Upper lobe of left lung (tissue), 4 donors: ENCODE measurements around the gene CCNT2.

Experiments
- CTCF ChIP-seq, 6 experiments: fragments of 450-650 bp in 4 of 6; fragments of 200-600 bp in 2 of 6; sonication (generic) in 2 of 6; IDR thresholded peaks; one replicate each; pipeline ENCODE4 v1.5.1; 2016 to 2019; ENCODE audit warnings: antibody characterized with exemption in 6 of 6
- EP300 ChIP-seq, 4 donors: sonication (generic); formaldehyde crosslinking; IDR thresholded peaks; one replicate each; pipeline ENCODE4 v1.5.1; 2017; ENCODE audit warnings: antibody characterized with exemption in 4 of 4, control low read depth in 2 of 4

DNA sequence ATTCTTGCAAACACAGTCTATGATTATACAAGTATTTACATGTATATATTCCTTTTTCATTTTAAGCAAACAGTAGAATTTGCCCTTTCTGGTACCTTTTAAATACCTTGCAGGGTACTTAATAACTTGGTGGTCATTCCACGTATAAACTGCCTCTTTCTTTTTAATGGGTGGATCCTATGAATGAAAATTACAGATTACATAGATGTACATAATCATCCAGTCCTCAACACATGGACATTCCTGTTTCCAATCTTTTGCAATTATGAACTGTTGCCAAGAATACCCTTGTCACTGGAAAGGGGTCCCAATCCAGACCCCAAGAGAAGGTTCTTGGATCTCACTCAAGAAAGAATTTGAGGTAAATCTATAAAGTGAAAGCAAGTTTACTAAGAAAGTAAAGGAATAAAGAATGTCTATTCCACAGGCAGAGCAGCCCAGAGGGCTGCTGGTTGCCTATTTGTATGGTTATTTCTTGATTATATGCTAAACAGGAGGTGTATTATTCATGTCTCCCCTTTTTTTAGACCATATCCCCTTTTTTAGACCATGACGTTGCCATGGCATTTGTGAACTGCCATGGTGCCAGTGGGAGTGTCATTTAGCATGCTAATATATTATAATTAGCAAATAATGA lies 7.7 kb upstream of the CCNT2 start:
- TF ChIP-seq CTCF (IDR thresholded peaks at IDR 0.05) (no peak), EP300 (IDR thresholded peaks at IDR 0.05) (no peak)
